SK-N-MC (cell line): ENCODE data around the gene FCHSD2.

Experiments
- EZH2 ChIP-seq: fragments of 200-600 bp; sonication (generic); IDR thresholded peaks from one replicate; pipeline ENCODE4 v1.6.1; 2017; ENCODE audit warnings: antibody characterized with exemption
- POLR2AphosphoS5 ChIP-seq: IDR thresholded peaks from 2 replicates; pipeline ENCODE4 v1.6.1; 2012; ENCODE audit warnings: mild to moderate bottlenecking, low read depth, low read length, borderline replicate concordance

GRCh38 chr11:73155102-73155501 is 13.0 kb upstream of the FCHSD2 start:
- TF ChIP-seq EZH2 = no peak
- TF ChIP-seq POLR2AphosphoS5 = no peak
